HG02938 (cell line): ENCODE measurements around the gene ATIC.
"Not testable (repeated sequence)": the region's sequence is repeated elsewhere in the genome, so short reads cannot be mapped to it uniquely, and the experiment has no call there.

Source experiments
- ATAC-seq: cut with Tn5 transposase; IDR thresholded peaks from one replicate; pipeline ENCODE4 v1.9.1; 2021; ENCODE audit warnings: mild to moderate bottlenecking, moderate library complexity; ENCODE audit not compliant: unreplicated experiment

ATIC gene

GRCh38 chr2:215360059-215360458 is 48.2 kb downstream of the ATIC start:
- ATAC-seq = not testable (repeated sequence)

- ATAC-seq = no peak
Measured at GRCh38 chr2:215360596-215360995, 48.7 kb downstream of the ATIC start.

- ATAC-seq = no peak
Measured at GRCh38 chr2:215361211-215361875, 49.5 kb downstream of the ATIC start.

- no peak for ATAC-seq
Measured at GRCh38 chr2:215361876-215362561, 50.2 kb downstream of the ATIC start.

- no peak for ATAC-seq
Measured at GRCh38 chr2:215362562-215362904, 50.7 kb downstream of the ATIC start.

GRCh38 chr2:215363039-215363438 is 51.2 kb downstream of the ATIC start:
- ATAC-seq = no peak

- no peak for ATAC-seq
Measured at GRCh38 chr2:215363461-215364156, 51.8 kb downstream of the ATIC start.

GRCh38 chr2:215364157-215365155 is 52.6 kb downstream of the ATIC start:
- ATAC-seq = no peak

- ATAC-seq = no peak
Measured at GRCh38 chr2:215365184-215365658, 53.4 kb downstream of the ATIC start.

GRCh38 chr2:215366440-215367032 is 54.7 kb downstream of the ATIC start:
- no peak for ATAC-seq

- no peak for ATAC-seq
Measured at GRCh38 chr2:215367662-215368492, 56.0 kb downstream of the ATIC start.

- ATAC-seq = no peak
Measured at GRCh38 chr2:215368493-215368809, 56.6 kb downstream of the ATIC start.

GRCh38 chr2:215369181-215369760 is 57.4 kb downstream of the ATIC start:
- ATAC-seq = no peak

GRCh38 chr2:215370112-215370965 is 58.5 kb downstream of the ATIC start:
- ATAC-seq = no peak

- no peak for ATAC-seq
Measured at GRCh38 chr2:215371915-215372897, 60.3 kb downstream of the ATIC start.

- ATAC-seq = no peak
Measured at GRCh38 chr2:215372968-215373649, 61.2 kb downstream of the ATIC start.

- ATAC-seq = no peak
Measured at GRCh38 chr2:215374002-215374401, 62.1 kb downstream of the ATIC start.
